Skeletal muscle tissue (tissue), 4 donors: ENCODE data around the gene CCDC120. TPM values are rescaled to one million over a fixed set of nuclear protein-coding genes. Genes with fewer than 3 reads are reported as not detected.
A peak's percentile ranks its signal among the peaks of the same experiment; 100 is the strongest.

Experiments
- H3K27ac ChIP-seq: one replicate; pipeline ENCODE4 v1.7.0; 2013; ENCODE audit warnings: mild to moderate bottlenecking, low read depth, low read length, inconsistent platforms
- H3K27me3 ChIP-seq, 3 donors: one replicate each; pipeline ENCODE4 v1.7.0; 2013; ENCODE audit warnings: low read length in 3 of 3; ENCODE audit not compliant: control insufficient read depth in 3 of 3, insufficient read depth in 3 of 3
- H3K36me3 ChIP-seq, 3 donors: one replicate each; pipeline ENCODE4 v1.7.0; 2013; ENCODE audit warnings: low read length in 3 of 3; ENCODE audit not compliant: control insufficient read depth in 3 of 3, insufficient read depth in 3 of 3
- H3K4me1 ChIP-seq, 3 donors: one replicate each; pipeline ENCODE4 v1.7.0; 2013; ENCODE audit warnings: low read length in 3 of 3, mild to moderate bottlenecking in 3 of 3; ENCODE audit not compliant: control insufficient read depth in 3 of 3, insufficient read depth in 3 of 3
- H3K4me3 ChIP-seq, 3 donors: one replicate each; pipeline ENCODE4 v1.7.0; 2013; ENCODE audit warnings: low read length in 3 of 3
- H3K9ac ChIP-seq, 3 donors: one replicate each; pipeline ENCODE4 v1.7.0; 2013; ENCODE audit warnings: low read length in 3 of 3, mild to moderate bottlenecking in 3 of 3, moderate library complexity in 2 of 3, low read depth in 1 of 3
- H3K9me3 ChIP-seq, 3 donors: one replicate each; pipeline ENCODE4 v1.7.0; 2013; ENCODE audit warnings: low read length in 3 of 3; ENCODE audit not compliant: control insufficient read depth in 3 of 3
- total RNA-seq: library from RNA; depleted of rRNA; stranded (reverse); fragments of >200 nt; gene quantifications from one replicate; pipeline ENCODE4 v1.2.3, GENCODE V29; 2014
- donor health status: Osteomylitis.

Gene CCDC120
- total RNA-seq, 1 donor from 2014 or later = 0.52 TPM

- Histone ChIP-seq H3K27me3 (no peaks in the 10 kb centered on the region), H3K4me1 (no peaks in the 10 kb centered on the region), H3K9me3 (no peaks in the 10 kb centered on the region), H3K4me3 (no peak overlapping the region), H3K36me3 (no peaks in the 10 kb centered on the region), H3K9ac (no peak overlapping the region), H3K27ac (no peak overlapping the region)
Observed at GRCh38 chrX:49089553-49089952, 30.8 kb downstream of the CCDC120 start.

- no peak overlapping the region for H3K27ac ChIP-seq
- no peaks in the 10 kb centered on the region for H3K9me3 ChIP-seq
- H3K4me1 ChIP-seq = peaks cover 0 to 6% (median 4%) of the 10 kb centered on the region in 3 donors
- H3K36me3 ChIP-seq = no peaks in the 10 kb centered on the region
- no peaks in the 10 kb centered on the region for H3K27me3 ChIP-seq
- H3K9ac ChIP-seq = no peak overlapping the region
- H3K4me3 ChIP-seq = no peak overlapping the region
Observed at GRCh38 chrX:49096419-49096818, 37.6 kb downstream of the CCDC120 start.

GRCh38 chrX:49100704-49101628 lies 42.2 kb downstream of the CCDC120 start:
- Histone ChIP-seq H3K9ac (peak overlapping the region; percentile 75 to 88 (median 87)), H3K27me3 (no peaks in the 10 kb centered on the region), H3K27ac (peak overlapping the region; percentile 55), H3K9me3 (no peaks in the 10 kb centered on the region), H3K4me3 (peak overlapping the region; percentile 78 to 93 (median 87)), H3K36me3 (no peaks in the 10 kb centered on the region), H3K4me1 (peaks cover 0 to 6% (median 6%) of the 10 kb centered on the region in 3 donors)

- peak overlapping the region; percentile 51 to 75 (median 74) for H3K9ac ChIP-seq
- no peaks in the 10 kb centered on the region for H3K9me3 ChIP-seq
- H3K4me1 ChIP-seq = peaks cover 0 to 6% (median 6%) of the 10 kb centered on the region in 3 donors
- H3K27ac ChIP-seq = peak overlapping the region; percentile 36
- H3K36me3 ChIP-seq = no peaks in the 10 kb centered on the region
- H3K4me3 ChIP-seq = peak overlapping the region; percentile 78 to 93 (median 87)
- H3K27me3 ChIP-seq = no peaks in the 10 kb centered on the region
Observed at GRCh38 chrX:49101629-49101984, 42.8 kb downstream of the CCDC120 start.

GRCh38 chrX:49102190-49102589 lies 43.4 kb downstream of the CCDC120 start:
- Histone ChIP-seq H3K36me3 (no peaks in the 10 kb centered on the region), H3K4me3 (no peak overlapping the region), H3K9me3 (no peaks in the 10 kb centered on the region), H3K9ac (no peak overlapping the region), H3K27me3 (no peaks in the 10 kb centered on the region), H3K4me1 (peaks cover 0 to 6% (median 6%) of the 10 kb centered on the region in 3 donors), H3K27ac (no peak overlapping the region)

- H3K4me1 ChIP-seq = peaks cover 0 to 6% (median 6%) of the 10 kb centered on the region in 3 donors
- H3K9ac ChIP-seq = no peak overlapping the region
- no peaks in the 10 kb centered on the region for H3K9me3 ChIP-seq
- no peak overlapping the region for H3K27ac ChIP-seq
- H3K27me3 ChIP-seq = no peaks in the 10 kb centered on the region
- H3K4me3 ChIP-seq = no peak overlapping the region
- H3K36me3 ChIP-seq = no peaks in the 10 kb centered on the region
Observed at GRCh38 chrX:49103637-49104036, 44.8 kb downstream of the CCDC120 start.

- no peak overlapping the region for H3K9ac ChIP-seq
- H3K9me3 ChIP-seq = no peaks in the 10 kb centered on the region
- no peak overlapping the region for H3K4me3 ChIP-seq
- no peak overlapping the region for H3K27ac ChIP-seq
- H3K36me3 ChIP-seq = peaks cover 6 to 7% (median 6%) of the 10 kb centered on the region in 3 donors
- H3K27me3 ChIP-seq = no peaks in the 10 kb centered on the region
- H3K4me1 ChIP-seq = peaks cover 0 to 3% (median 0%) of the 10 kb centered on the region in 3 donors
Observed at GRCh38 chrX:49106296-49106695, 47.5 kb downstream of the CCDC120 start.

GRCh38 chrX:49106930-49107329 lies 48.1 kb downstream of the CCDC120 start:
- H3K9ac ChIP-seq = no peak overlapping the region
- no peaks in the 10 kb centered on the region for H3K4me1 ChIP-seq
- no peak overlapping the region for H3K4me3 ChIP-seq
- no peaks in the 10 kb centered on the region for H3K9me3 ChIP-seq
- H3K36me3 ChIP-seq = peaks cover 7 to 9% (median 8%) of the 10 kb centered on the region in 3 donors
- H3K27ac ChIP-seq = no peak overlapping the region
- no peaks in the 10 kb centered on the region for H3K27me3 ChIP-seq

GRCh38 chrX:49108641-49109040 lies 49.8 kb downstream of the CCDC120 start:
- Histone ChIP-seq H3K27ac (no peak overlapping the region), H3K36me3 (peaks cover 12 to 23% (median 21%) of the 10 kb centered on the region in 3 donors), H3K4me3 (no peak overlapping the region), H3K9me3 (no peaks in the 10 kb centered on the region), H3K27me3 (no peaks in the 10 kb centered on the region), H3K4me1 (no peaks in the 10 kb centered on the region), H3K9ac (no peak overlapping the region)

GRCh38 chrX:49110417-49110816 lies 51.6 kb downstream of the CCDC120 start:
- no peaks in the 10 kb centered on the region for H3K27me3 ChIP-seq
- H3K9me3 ChIP-seq = no peaks in the 10 kb centered on the region
- H3K27ac ChIP-seq = no peak overlapping the region
- no peak overlapping the region for H3K9ac ChIP-seq
- no peak overlapping the region for H3K4me3 ChIP-seq
- H3K4me1 ChIP-seq = no peaks in the 10 kb centered on the region
- H3K36me3 ChIP-seq = peaks cover 15 to 27% (median 26%) of the 10 kb centered on the region in 3 donors
